K562 (cell line): ENCODE results near the gene DOCK6.

Experiments
- JUND ChIP-seq, 2 experiments: IDR thresholded peaks; 2 replicates in 1 of 2; 3 replicates in 1 of 2; pipeline ENCODE4 v1.6.1; 2011; ENCODE audit warnings: borderline replicate concordance in 2 of 2, low read depth in 2 of 2, low read length in 2 of 2, improper control_type of control experiment in 1 of 2, missing biosample characterization in 1 of 2, missing genetic modification characterization in 1 of 2, missing genetic modification reagents in 1 of 2
- TAF1 ChIP-seq: IDR thresholded peaks from 2 replicates; pipeline ENCODE4 v1.6.1; 2011; ENCODE audit warnings: mild to moderate bottlenecking, low read length, moderate library complexity; ENCODE audit not compliant: insufficient read depth, control insufficient read depth, severe bottlenecking; ENCODE audit errors: extremely low read depth
- ZNF41 ChIP-seq: fragments of 250-450 bp; sonication (Bioruptor Pico); conservative IDR thresholded peaks from 2 replicates; pipeline ENCODE4 v1.4.0; 2020; ENCODE audit warnings: mild to moderate bottlenecking
- TF ChIP-seq, protein P1 (sequence below), 3 experiments: IDR thresholded peaks in 2 of 3; conservative IDR thresholded peaks in 1 of 3; 2 replicates each; pipeline ENCODE4 v1.5.1; 2011 to 2012; ENCODE audit warnings: low read length in 3 of 3, mild to moderate bottlenecking in 3 of 3, control low read depth in 2 of 3, improper control_type of control experiment in 1 of 3, inconsistent platforms in 1 of 3, low read depth in 1 of 3, mixed read lengths in 1 of 3, moderate library complexity in 1 of 3; ENCODE audit not compliant: insufficient read depth in 2 of 3
- TF ChIP-seq, protein P2 (sequence below): sonication (generic); formaldehyde crosslinking; IDR thresholded peaks from 2 replicates; pipeline ENCODE4 v1.9.0; 2022; ENCODE audit warnings: mild to moderate bottlenecking, missing genetic modification reagents

DNA sequence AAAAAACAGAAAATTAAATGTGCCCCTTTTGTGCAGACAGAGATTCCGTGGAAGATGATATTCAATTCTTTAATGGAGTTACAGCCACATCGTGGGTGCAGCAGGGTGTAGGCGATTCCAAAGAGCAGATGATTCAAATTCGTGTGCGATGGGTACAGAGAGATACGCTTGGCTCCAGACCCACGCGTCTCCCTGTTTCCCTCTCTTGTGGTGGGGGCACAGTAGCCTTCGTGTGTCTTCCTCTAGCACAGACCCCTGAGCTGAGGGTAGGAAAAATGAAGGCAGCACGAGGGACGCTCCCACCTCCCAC lies 38.4 kb upstream of the DOCK6 start:
- TF ChIP-seq ZNF41 (CRISPR knock-in tag) (no peak), TAF1 (no peak), JUND (IDR thresholded peaks at IDR 0.05; ENCODE audit: borderline replicate concordance, low read depth, low read length) (no peak), JUND (tag; IDR thresholded peaks at IDR 0.05; ENCODE audit: borderline replicate concordance, low read depth, low read length) (no peak)
- TF ChIP-seq, protein P1, sequence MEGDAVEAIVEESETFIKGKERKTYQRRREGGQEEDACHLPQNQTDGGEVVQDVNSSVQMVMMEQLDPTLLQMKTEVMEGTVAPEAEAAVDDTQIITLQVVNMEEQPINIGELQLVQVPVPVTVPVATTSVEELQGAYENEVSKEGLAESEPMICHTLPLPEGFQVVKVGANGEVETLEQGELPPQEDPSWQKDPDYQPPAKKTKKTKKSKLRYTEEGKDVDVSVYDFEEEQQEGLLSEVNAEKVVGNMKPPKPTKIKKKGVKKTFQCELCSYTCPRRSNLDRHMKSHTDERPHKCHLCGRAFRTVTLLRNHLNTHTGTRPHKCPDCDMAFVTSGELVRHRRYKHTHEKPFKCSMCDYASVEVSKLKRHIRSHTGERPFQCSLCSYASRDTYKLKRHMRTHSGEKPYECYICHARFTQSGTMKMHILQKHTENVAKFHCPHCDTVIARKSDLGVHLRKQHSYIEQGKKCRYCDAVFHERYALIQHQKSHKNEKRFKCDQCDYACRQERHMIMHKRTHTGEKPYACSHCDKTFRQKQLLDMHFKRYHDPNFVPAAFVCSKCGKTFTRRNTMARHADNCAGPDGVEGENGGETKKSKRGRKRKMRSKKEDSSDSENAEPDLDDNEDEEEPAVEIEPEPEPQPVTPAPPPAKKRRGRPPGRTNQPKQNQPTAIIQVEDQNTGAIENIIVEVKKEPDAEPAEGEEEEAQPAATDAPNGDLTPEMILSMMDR (IDR thresholded peaks at IDR 0.05 in 2 of 3, conservative IDR thresholded peaks at IDR 0.05 in 1 of 3; ENCODE audit: insufficient read depth in 2 of 3, low read depth in 1 of 3, low read length in 3 of 3): no peak
- TF ChIP-seq, protein P2, sequence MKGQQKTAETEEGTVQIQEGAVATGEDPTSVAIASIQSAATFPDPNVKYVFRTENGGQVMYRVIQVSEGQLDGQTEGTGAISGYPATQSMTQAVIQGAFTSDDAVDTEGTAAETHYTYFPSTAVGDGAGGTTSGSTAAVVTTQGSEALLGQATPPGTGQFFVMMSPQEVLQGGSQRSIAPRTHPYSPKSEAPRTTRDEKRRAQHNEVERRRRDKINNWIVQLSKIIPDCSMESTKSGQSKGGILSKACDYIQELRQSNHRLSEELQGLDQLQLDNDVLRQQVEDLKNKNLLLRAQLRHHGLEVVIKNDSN (CRISPR knock-in tag): no peak
